GM18909 (cell line): ENCODE data around the gene FOXRED1.
"Not testable (repeated sequence)": the region's sequence is repeated elsewhere in the genome, so short reads cannot be mapped to it uniquely, and the experiment has no call there.

Experiments used
- ATAC-seq: cut with Tn5 transposase; IDR thresholded peaks from one replicate; pipeline ENCODE4 v1.9.1; 2021; ENCODE audit warnings: mild to moderate bottlenecking; ENCODE audit not compliant: unreplicated experiment, poor library complexity

FOXRED1 gene

GRCh38 chr11:126268361-126268707 is 620 bp upstream of the FOXRED1 start:
- ATAC-seq = no peak

GRCh38 chr11:126277322-126277721 is 8.4 kb downstream of the FOXRED1 start:
- no peak for ATAC-seq

GRCh38 chr11:126277780-126278179 is 8.8 kb downstream of the FOXRED1 start:
- ATAC-seq = no peak

GRCh38 chr11:126279191-126279590 is 10.2 kb downstream of the FOXRED1 start:
- no peak for ATAC-seq

- ATAC-seq = no peak
Measured at GRCh38 chr11:126280595-126280994, 11.6 kb downstream of the FOXRED1 start.

GRCh38 chr11:126281245-126281644 is 12.3 kb downstream of the FOXRED1 start:
- no peak for ATAC-seq

- no peak for ATAC-seq
Measured at GRCh38 chr11:126281666-126282175, 12.8 kb downstream of the FOXRED1 start.

- peak; percentile 25 for ATAC-seq
Measured at GRCh38 chr11:126282361-126282735, 13.4 kb downstream of the FOXRED1 start.

GRCh38 chr11:126282736-126283591 is 14.0 kb downstream of the FOXRED1 start, which contains the start of gene TIRAP:
TIRAP (plus strand) TSS chr11:126283093; CDS start chr11:126290895, 7,802 bp downstream.
- peak; percentile 65 for ATAC-seq

GRCh38 chr11:126284829-126285228 is 15.9 kb downstream of the FOXRED1 start:
- ATAC-seq = peak; percentile 47

GRCh38 chr11:126288237-126288636 is 19.3 kb downstream of the FOXRED1 start:
- no peak for ATAC-seq

- no peak for ATAC-seq
Measured at GRCh38 chr11:126290887-126291286, 21.9 kb downstream of the FOXRED1 start.

- no peak for ATAC-seq
Measured at GRCh38 chr11:126293726-126294125, 24.8 kb downstream of the FOXRED1 start.

- ATAC-seq = no peak
Measured at GRCh38 chr11:126297004-126297403, 28.1 kb downstream of the FOXRED1 start.

GRCh38 chr11:126303623-126304456 is 34.9 kb downstream of the FOXRED1 start, which contains the start of gene DCPS:
DCPS (plus strand) TSS chr11:126304060; CDS start chr11:126304081, 21 bp downstream.
- ATAC-seq = peak; percentile 89

- no peak for ATAC-seq
Measured at GRCh38 chr11:126304457-126305075, 35.6 kb downstream of the FOXRED1 start.

- peak; percentile 60 for ATAC-seq
Measured at GRCh38 chr11:126305699-126306098, 36.7 kb downstream of the FOXRED1 start.

GRCh38 chr11:126307706-126308105 is 38.8 kb downstream of the FOXRED1 start:
- ATAC-seq = no peak

- ATAC-seq = no peak
Measured at GRCh38 chr11:126308271-126308671, 39.3 kb downstream of the FOXRED1 start.

- not testable (repeated sequence) for ATAC-seq
Measured at GRCh38 chr11:126308771-126309170, 39.8 kb downstream of the FOXRED1 start.
